NCI-H1930 (cell line): ENCODE results near the gene INPPL1.

Experiments
- DNase-seq, 2 experiments: peaks; one replicate each; lab custom pipeline; 2025; lab: John Stamatoyannopoulos, UW

INPPL1 gene

GRCh38 chr11:72280726-72281315 is 56.3 kb downstream of the INPPL1 start:
- DNase-seq: no peak

GRCh38 chr11:72283947-72284346 is 59.4 kb downstream of the INPPL1 start:
- DNase-seq: no peak

- DNase-seq: no peak
These were observed 62.7 kb downstream of the INPPL1 start for GRCh38 chr11:72287293-72287692.
